NCI-H69 (cell line): ENCODE data around the gene LMAN1.

Source experiments
- DNase-seq: peaks from one replicate; lab custom pipeline; 2025; lab: John Stamatoyannopoulos, UW

Gene LMAN1

GRCh38 chr18:59359576-59359952 lies 499 bp upstream of the LMAN1 start:
- DNase-seq, result no peak

- DNase-seq, result no peak
Measured at GRCh38 chr18:59358414-59358711, 702 bp downstream of the LMAN1 start.

GRCh38 chr18:59357928-59358327 lies 1.1 kb downstream of the LMAN1 start:
- DNase-seq, result peak; percentile 62

GRCh38 chr18:59354731-59355130 lies 4.3 kb downstream of the LMAN1 start:
- no peak for DNase-seq

- peak; percentile 48 for DNase-seq
Measured at GRCh38 chr18:59353079-59353680, 5.9 kb downstream of the LMAN1 start.

- no peak for DNase-seq
Measured at GRCh38 chr18:59352250-59352855, 6.7 kb downstream of the LMAN1 start.

GRCh38 chr18:59345556-59345955 lies 13.5 kb downstream of the LMAN1 start:
- DNase-seq, result no peak

- DNase-seq, result no peak
Measured at GRCh38 chr18:59344996-59345395, 14.1 kb downstream of the LMAN1 start.

- DNase-seq, result no peak
Measured at GRCh38 chr18:59343926-59344325, 15.1 kb downstream of the LMAN1 start.

GRCh38 chr18:59340817-59341216 lies 18.2 kb downstream of the LMAN1 start:
- no peak for DNase-seq

GRCh38 chr18:59340312-59340711 lies 18.8 kb downstream of the LMAN1 start:
- DNase-seq, result no peak

- no peak for DNase-seq
Measured at GRCh38 chr18:59332986-59333385, 26.1 kb downstream of the LMAN1 start.

GRCh38 chr18:59328683-59329082 lies 30.4 kb downstream of the LMAN1 start:
- DNase-seq, result no peak

GRCh38 chr18:59325965-59326364 lies 33.1 kb downstream of the LMAN1 start:
- DNase-seq, result no peak

GRCh38 chr18:59324623-59324971 lies 34.5 kb downstream of the LMAN1 start:
- DNase-seq, result no peak

- DNase-seq, result no peak
Measured at GRCh38 chr18:59323931-59324622, 35.0 kb downstream of the LMAN1 start.

- no peak for DNase-seq
Measured at GRCh38 chr18:59318460-59319050, 40.5 kb downstream of the LMAN1 start, which contains the start of gene CPLX4. TSS of gene CPLX4 (minus strand) at chr18:59318649. CDS start at chr18:59318462, 187 bp downstream.

GRCh38 chr18:59311631-59312030 lies 47.4 kb downstream of the LMAN1 start:
- no peak for DNase-seq

GRCh38 chr18:59308938-59309260 lies 50.2 kb downstream of the LMAN1 start:
- DNase-seq, result no peak

- peak; percentile 95 for DNase-seq
Measured at GRCh38 chr18:59308248-59308937, 50.7 kb downstream of the LMAN1 start.

GRCh38 chr18:59306640-59307039 lies 52.4 kb downstream of the LMAN1 start:
- no peak for DNase-seq

- DNase-seq, result no peak
Measured at GRCh38 chr18:59305295-59305694, 53.8 kb downstream of the LMAN1 start.

GRCh38 chr18:59303656-59304195 lies 55.3 kb downstream of the LMAN1 start:
- DNase-seq, result no peak
